ENCODE data around the gene SMIM31. TPM values are rescaled to one million over a fixed set of nuclear protein-coding genes. Genes with fewer than 3 reads are reported as not detected.

Gene SMIM31
- polyA plus RNA-seq, 4 donors, result 16.7 to 86.1 (median 33.0) TPM

DNA sequence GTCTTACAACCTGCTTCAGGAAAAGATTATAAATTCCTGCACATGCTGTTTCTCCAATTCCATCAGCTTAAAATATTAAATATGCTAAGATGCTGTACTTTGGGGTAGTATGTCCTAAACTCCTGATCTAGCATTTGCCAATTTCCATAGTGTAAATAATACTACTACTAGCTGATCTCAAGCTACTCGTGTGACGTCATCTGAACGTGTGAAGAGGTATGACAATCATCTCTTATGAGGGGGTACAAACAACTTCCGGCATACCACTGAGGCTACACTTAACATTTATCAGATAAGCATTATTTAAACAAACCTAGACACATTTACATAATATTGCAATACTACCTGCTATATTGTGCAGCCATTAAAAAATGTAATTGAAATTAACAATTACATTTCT, 70.7 kb downstream of the SMIM31 start:
- no peak for FAIRE-seq
- H3K4me3 ChIP-seq (ENCODE audit: low read depth in 1 of 3, low read length in 3 of 3), result no peak overlapping the region
- no peaks in the 10 kb centered on the region for H3K4me1 ChIP-seq (ENCODE audit: control insufficient read depth in 3 of 3, insufficient read depth in 2 of 3, low read depth in 1 of 3, low read length in 2 of 3)
- 75 to 85% (median 79%) methylated on average over 4 of the region's 4 CpGs for WGBS, 3 donors
- H3K9me3 ChIP-seq (ENCODE audit: control insufficient read depth in 2 of 2, insufficient read depth in 1 of 2, low read depth in 1 of 2, low read length in 1 of 2), result no peaks in the 10 kb centered on the region
- no peak overlapping the region for H3K27ac ChIP-seq (ENCODE audit: low read depth in 1 of 3, low read length in 2 of 3)
- no peak for DNase-seq
- no peaks in the 10 kb centered on the region for H3K36me3 ChIP-seq (ENCODE audit: control insufficient read depth in 3 of 3, insufficient read depth in 2 of 3, low read depth in 1 of 3, low read length in 3 of 3)
- H3K27me3 ChIP-seq (ENCODE audit: control insufficient read depth in 3 of 3, insufficient read depth in 3 of 3, low read length in 3 of 3), result peaks cover 0 to 2% (median 0%) of the 10 kb centered on the region in 3 donors

GRCh38 chr4:164828955-164829354, 75.0 kb downstream of the SMIM31 start:
- Histone ChIP-seq H3K4me3 (ENCODE audit: low read depth in 1 of 3, low read length in 3 of 3) (no peak overlapping the region), H3K9me3 (ENCODE audit: control insufficient read depth in 2 of 2, insufficient read depth in 1 of 2, low read depth in 1 of 2, low read length in 1 of 2) (no peaks in the 10 kb centered on the region), H3K27me3 (ENCODE audit: control insufficient read depth in 3 of 3, insufficient read depth in 3 of 3, low read length in 3 of 3) (peaks cover 0 to 2% (median 0%) of the 10 kb centered on the region in 3 donors), H3K36me3 (ENCODE audit: control insufficient read depth in 3 of 3, insufficient read depth in 2 of 3, low read depth in 1 of 3, low read length in 3 of 3) (no peaks in the 10 kb centered on the region), H3K27ac (ENCODE audit: low read depth in 1 of 3, low read length in 2 of 3) (no peak overlapping the region), H3K4me1 (ENCODE audit: control insufficient read depth in 3 of 3, insufficient read depth in 2 of 3, low read depth in 1 of 3, low read length in 2 of 3) (no peaks in the 10 kb centered on the region)
- FAIRE-seq (no peak), DNase-seq (no peak)
- WGBS, 3 donors, result 71 to 93% (median 81%) methylated on average over 3 of the region's 3 CpGs

DNA sequence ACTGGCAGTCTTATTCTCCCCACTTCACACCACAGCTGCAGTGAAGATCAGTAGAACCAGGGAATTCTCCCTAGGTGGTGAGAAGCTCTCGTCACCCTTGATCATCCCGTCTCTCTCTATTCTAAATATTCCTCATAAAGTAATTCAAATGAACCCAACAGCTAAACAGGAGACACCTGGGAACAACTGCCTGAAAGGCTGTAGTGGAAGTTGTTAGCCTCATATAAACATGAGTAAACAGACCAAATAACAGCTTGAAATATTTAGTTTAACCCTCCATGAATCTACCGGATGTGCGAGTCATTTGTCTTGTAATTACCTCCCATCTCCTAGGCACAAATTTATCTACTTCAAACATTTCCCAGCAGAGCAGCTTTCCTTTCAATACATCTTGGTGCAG, 92.6 kb downstream of the SMIM31 start:
- H3K27ac ChIP-seq (ENCODE audit: low read depth in 1 of 3, low read length in 2 of 3), result no peak overlapping the region
- H3K9me3 ChIP-seq (ENCODE audit: control insufficient read depth in 2 of 2, insufficient read depth in 1 of 2, low read depth in 1 of 2, low read length in 1 of 2), result no peaks in the 10 kb centered on the region
- no peak for FAIRE-seq
- DNase-seq, result peak in 1 of 2 donors; percentile 6
- no peak overlapping the region for H3K4me3 ChIP-seq (ENCODE audit: low read depth in 1 of 3, low read length in 3 of 3)
- 46 to 61% (median 58%) methylated on average over 4 of the region's 4 CpGs for WGBS, 3 donors
- H3K4me1 ChIP-seq (ENCODE audit: control insufficient read depth in 3 of 3, insufficient read depth in 2 of 3, low read depth in 1 of 3, low read length in 2 of 3), result no peaks in the 10 kb centered on the region
- H3K36me3 ChIP-seq (ENCODE audit: control insufficient read depth in 3 of 3, insufficient read depth in 2 of 3, low read depth in 1 of 3, low read length in 3 of 3), result no peaks in the 10 kb centered on the region
- no peaks in the 10 kb centered on the region for H3K27me3 ChIP-seq (ENCODE audit: control insufficient read depth in 3 of 3, insufficient read depth in 3 of 3, low read length in 3 of 3)

GRCh38 chr4:164847016-164847415, 93.1 kb downstream of the SMIM31 start:
- FAIRE-seq (no peak), DNase-seq (no peak)
- no peaks in the 10 kb centered on the region for H3K27me3 ChIP-seq (ENCODE audit: control insufficient read depth in 3 of 3, insufficient read depth in 3 of 3, low read length in 3 of 3)
- no peak overlapping the region for H3K4me3 ChIP-seq (ENCODE audit: low read depth in 1 of 3, low read length in 3 of 3)
- no peaks in the 10 kb centered on the region for H3K36me3 ChIP-seq (ENCODE audit: control insufficient read depth in 3 of 3, insufficient read depth in 2 of 3, low read depth in 1 of 3, low read length in 3 of 3)
- H3K27ac ChIP-seq (ENCODE audit: low read depth in 1 of 3, low read length in 2 of 3), result no peak overlapping the region
- WGBS, 3 donors, result 64 to 70% (median 68%) methylated on average over 3 of the region's 3 CpGs
- no peaks in the 10 kb centered on the region for H3K4me1 ChIP-seq (ENCODE audit: control insufficient read depth in 3 of 3, insufficient read depth in 2 of 3, low read depth in 1 of 3, low read length in 2 of 3)
- H3K9me3 ChIP-seq (ENCODE audit: control insufficient read depth in 2 of 2, insufficient read depth in 1 of 2, low read depth in 1 of 2, low read length in 1 of 2), result no peaks in the 10 kb centered on the region

- H3K9me3 ChIP-seq (ENCODE audit: control insufficient read depth in 2 of 2, insufficient read depth in 1 of 2, low read depth in 1 of 2, low read length in 1 of 2), result no peaks in the 10 kb centered on the region
- H3K36me3 ChIP-seq (ENCODE audit: control insufficient read depth in 3 of 3, insufficient read depth in 2 of 3, low read depth in 1 of 3, low read length in 3 of 3), result no peaks in the 10 kb centered on the region
- no peak for DNase-seq
- H3K27ac ChIP-seq (ENCODE audit: low read depth in 1 of 3, low read length in 2 of 3), result no peak overlapping the region
- H3K27me3 ChIP-seq (ENCODE audit: control insufficient read depth in 3 of 3, insufficient read depth in 3 of 3, low read length in 3 of 3), result no peaks in the 10 kb centered on the region
- H3K4me3 ChIP-seq (ENCODE audit: low read depth in 1 of 3, low read length in 3 of 3), result no peak overlapping the region
- no peak for FAIRE-seq
- H3K4me1 ChIP-seq (ENCODE audit: control insufficient read depth in 3 of 3, insufficient read depth in 2 of 3, low read depth in 1 of 3, low read length in 2 of 3), result no peaks in the 10 kb centered on the region
- WGBS, 3 donors, result 30 to 53% (median 39%) methylated on average over 2 of the region's 2 CpGs
These were observed 94.2 kb downstream of the SMIM31 start for GRCh38 chr4:164847967-164848649.

Other genes with a start within 250 kb of the SMIM31 start
- 1 to 10 TPM in 1 of 4 donors, not detected in 3; 1.9 TPM for gene APELA, start 123.0 kb downstream of the SMIM31 start, polyA plus RNA-seq
- 1 to 10 TPM in 1 of 4 donors, under 1 TPM in 1, not detected in 2; 0.55 to 6.2 TPM for gene TRIM61, start 223.5 kb downstream of the SMIM31 start, polyA plus RNA-seq

Data from small intestine (tissue), 7 donors.